HepG2 (cell line): ENCODE results near the gene SLC25A19. TPM values are rescaled to one million over a fixed set of nuclear protein-coding genes. Genes with fewer than 3 reads are reported as not detected.

Experiments used
- ARID5B ChIP-seq: IDR thresholded peaks from 2 replicates; pipeline ENCODE4 v1.4.0; 2020; ENCODE audit warnings: mild to moderate bottlenecking, missing genetic modification reagents
- ARNT2 ChIP-seq: sonication (generic); formaldehyde crosslinking; IDR thresholded peaks from 2 replicates; pipeline ENCODE4 v1.8.0; 2022; ENCODE audit warnings: mild to moderate bottlenecking, low read depth, missing genetic modification reagents, moderate library complexity
- HINFP ChIP-seq: sonication (generic); formaldehyde crosslinking; IDR thresholded peaks from 2 replicates; pipeline ENCODE4 v1.4.0; 2020; ENCODE audit warnings: low read depth, mild to moderate bottlenecking, missing genetic modification reagents
- HOXA3 ChIP-seq: sonication (generic); formaldehyde crosslinking; IDR thresholded peaks from 2 replicates; pipeline ENCODE4 v1.5.0; 2020; ENCODE audit warnings: missing genetic modification reagents
- KLF6 ChIP-seq: IDR thresholded peaks from 2 replicates; pipeline ENCODE4 v1.8.0; 2016; ENCODE audit warnings: missing biosample characterization, missing genetic modification reagents
- POLR2A ChIP-seq, 2 experiments: IDR thresholded peaks; 2 replicates each; pipeline ENCODE4 v1.6.1; 2011; ENCODE audit warnings: low read depth in 2 of 2, low read length in 2 of 2, mild to moderate bottlenecking in 1 of 2, moderate library complexity in 1 of 2; ENCODE audit not compliant: insufficient read depth in 1 of 2
- SRSF9 ChIP-seq: fragments of 200-400 bp; formaldehyde crosslinking; IDR thresholded peaks from 2 replicates; pipeline ENCODE4 v1.6.1; 2018; ENCODE audit warnings: borderline replicate concordance, mild to moderate bottlenecking, low read depth, low read length; ENCODE audit not compliant: insufficient read depth, poor library complexity, severe bottlenecking
- SRY ChIP-seq: sonication (generic); formaldehyde crosslinking; IDR thresholded peaks from 2 replicates; pipeline ENCODE4 v1.8.0; 2022; ENCODE audit warnings: mild to moderate bottlenecking, missing genetic modification reagents
- UBTF ChIP-seq: sonication (generic); formaldehyde crosslinking; IDR thresholded peaks from 2 replicates; pipeline ENCODE4 v1.4.0; 2020; ENCODE audit warnings: mild to moderate bottlenecking, missing genetic modification reagents
- YEATS4 ChIP-seq: sonication (generic); formaldehyde crosslinking; IDR thresholded peaks from 2 replicates; pipeline ENCODE4 v1.4.0; 2020; ENCODE audit warnings: missing genetic modification reagents, borderline replicate concordance
- ZBTB33 ChIP-seq: sonication (generic); formaldehyde crosslinking; IDR thresholded peaks from 2 replicates; pipeline ENCODE4 v1.4.0; 2020; ENCODE audit warnings: missing genetic modification reagents
- ZBTB7A ChIP-seq: sonication (generic); formaldehyde crosslinking; IDR thresholded peaks from 2 replicates; pipeline ENCODE4 v1.8.0; 2022; ENCODE audit warnings: mild to moderate bottlenecking, missing genetic modification reagents
- ZKSCAN1 ChIP-seq: fragments of 150-350 bp; IDR thresholded peaks from 2 replicates; pipeline ENCODE4 v1.6.1; 2014; ENCODE audit warnings: low read length
- ZNF101 ChIP-seq: sonication (generic); formaldehyde crosslinking; IDR thresholded peaks from 2 replicates; pipeline ENCODE4 v1.4.0; 2020; ENCODE audit warnings: mild to moderate bottlenecking, low read depth, missing genetic modification reagents, borderline replicate concordance
- ZNF552 ChIP-seq: sonication (generic); formaldehyde crosslinking; IDR thresholded peaks from 2 replicates; pipeline ENCODE4 v1.9.0; 2022; ENCODE audit warnings: missing genetic modification reagents, mild to moderate bottlenecking, borderline replicate concordance
- ZNF616 ChIP-seq: sonication (generic); formaldehyde crosslinking; IDR thresholded peaks from 2 replicates; pipeline ENCODE4 v1.5.0; 2020; ENCODE audit warnings: low read depth, mild to moderate bottlenecking, missing genetic modification reagents
- ZNF644 ChIP-seq: IDR thresholded peaks from 2 replicates; pipeline ENCODE4 v1.6.1; 2016; ENCODE audit warnings: low read depth
- ZNF800 ChIP-seq: sonication (generic); formaldehyde crosslinking; IDR thresholded peaks from 2 replicates; pipeline ENCODE4 v1.4.0; 2020; ENCODE audit warnings: missing genetic modification reagents
- polyA plus RNA-seq, 8 experiments: library from polyadenylated mRNA; depleted of rRNA in 3 of 8; stranded (reverse) in 7 of 8; unstranded in 1 of 8; fragments of >200 nt; fragmentation: Illumina TruSeq in 4 of 8; extraction: Trizol in 4 of 8; gene quantifications; 2 replicates each; pipeline versions ENCODE4 v1.2.1 to v1.2.3, GENCODE V29; 2011 to 2016; ENCODE audit warnings: low read depth in 4 of 8, missing spikeins in 1 of 8, mixed read lengths in 1 of 8; ENCODE audit not compliant: insufficient read depth in 1 of 8
- total RNA-seq, 5 experiments: library from RNA; depleted of rRNA; stranded (reverse); fragments of >200 nt; fragmentation: Illumina TruSeq; extraction: Trizol; gene quantifications; 2 replicates each; pipeline ENCODE4 v1.2.3, GENCODE V29; 2016; ENCODE audit warnings: low read depth in 1 of 5

SLC25A19 gene
- total and polyA plus RNA-seq, 2 of the 13 experiments (the other 11 are each of a cell fraction or from before 2014, with no cell fraction given): 24.4 to 41.4 TPM

DNA sequence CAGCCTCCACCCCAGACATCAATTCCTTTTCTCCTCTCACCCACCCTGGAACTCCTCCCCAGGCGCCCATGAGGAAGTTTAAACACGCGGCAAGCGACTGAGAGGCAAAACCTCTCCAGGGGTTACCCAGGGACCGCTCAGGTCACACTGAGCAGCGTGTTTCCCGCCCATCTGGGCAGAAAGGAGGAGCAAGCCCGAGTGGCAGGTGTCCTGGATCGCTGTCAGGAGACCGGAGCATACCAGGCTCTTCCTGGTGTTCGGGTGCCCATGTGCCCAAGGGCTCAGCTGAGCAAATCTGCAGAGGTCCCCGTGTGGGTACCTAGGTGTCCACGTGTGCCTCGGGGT is 491 bp downstream of the SLC25A19 start (continued):
- no peak for TF ChIP-seq ZNF616 (CRISPR knock-in tag)
- no peak for TF ChIP-seq ZNF101 (CRISPR knock-in tag)
- TF ChIP-seq YEATS4 (CRISPR knock-in tag): no peak
- TF ChIP-seq SRY (CRISPR knock-in tag): no peak; the same call in 1 of the 2 replicates
- peak; percentile 44; the same call in 1 of the 2 replicates for TF ChIP-seq ZNF800 (CRISPR knock-in tag)
- TF ChIP-seq SRSF9: no peak
- TF ChIP-seq HINFP (CRISPR knock-in tag): no peak
- no peak for TF ChIP-seq POLR2A (IDR thresholded peaks at IDR 0.05; ENCODE audit: insufficient read depth in 1 of 2, low read depth in 2 of 2, low read length in 2 of 2)
- TF ChIP-seq ZNF644: no peak
- no peak for TF ChIP-seq ZBTB33 (CRISPR knock-in tag)
- TF ChIP-seq UBTF (CRISPR knock-in tag): no peak
- TF ChIP-seq HOXA3 (CRISPR knock-in tag): no peak; the same call in 1 of the 2 replicates
- TF ChIP-seq ZNF552: 0 out of 2 replicates have a peak, but pooled peaks have one; percentile 63
- TF ChIP-seq ZKSCAN1: no peak
- no peak for TF ChIP-seq ZBTB7A (CRISPR knock-in tag)
- TF ChIP-seq ARID5B: no peak
- TF ChIP-seq ARNT2: 0 out of 2 replicates have a peak, but pooled peaks have one; percentile 12
- TF ChIP-seq KLF6 (CRISPR knock-in tag): no peak
